ENCODE measurements around the gene NDUFA11.

The NDUFA11 gene

GRCh38 chr19:5926641-5927440 lies 23.3 kb upstream of the NDUFA11 start:
- FAIRE-seq, result no peak
- DNase-seq (ENCODE audit: insufficient read length, low spot score), result no peak
- no peak for TF ChIP-seq CTCF (IDR thresholded peaks at IDR 0.05; ENCODE audit: insufficient read depth, missing control alignments)

GRCh38 chr19:5925830-5926427 lies 22.3 kb upstream of the NDUFA11 start:
- FAIRE-seq (no peak), DNase-seq (ENCODE audit: insufficient read length, low spot score) (no peak)
- no peak for TF ChIP-seq CTCF (IDR thresholded peaks at IDR 0.05; ENCODE audit: insufficient read depth, missing control alignments)

GRCh38 chr19:5923356-5923755 lies 19.8 kb upstream of the NDUFA11 start:
- no peak for TF ChIP-seq CTCF (IDR thresholded peaks at IDR 0.05; ENCODE audit: insufficient read depth, missing control alignments)
- FAIRE-seq (no peak), DNase-seq (ENCODE audit: insufficient read length, low spot score) (no peak)

- TF ChIP-seq CTCF (IDR thresholded peaks at IDR 0.05; ENCODE audit: insufficient read depth, missing control alignments), result no peak
- DNase-seq (ENCODE audit: insufficient read length, low spot score), result no peak
- FAIRE-seq, result no peak
Measured at GRCh38 chr19:5922161-5922545, 18.6 kb upstream of the NDUFA11 start.

- no peak for FAIRE-seq
- TF ChIP-seq CTCF (IDR thresholded peaks at IDR 0.05; ENCODE audit: insufficient read depth, missing control alignments), result no peak
- no peak for DNase-seq (ENCODE audit: insufficient read length, low spot score)
Measured at GRCh38 chr19:5921516-5922160, 18.0 kb upstream of the NDUFA11 start.

GRCh38 chr19:5918463-5919079 lies 15.0 kb upstream of the NDUFA11 start:
- FAIRE-seq, result no peak
- no peak for TF ChIP-seq CTCF (IDR thresholded peaks at IDR 0.05; ENCODE audit: insufficient read depth, missing control alignments)

More at GRCh38 chr19:5918463-5919079, 15.0 kb upstream of the NDUFA11 start:
- no peak for DNase-seq (ENCODE audit: insufficient read length, low spot score)
